ENCODE measurements around the gene C2orf76. TPM values are rescaled to one million over a fixed set of nuclear protein-coding genes. Genes with fewer than 3 reads are reported as not detected.

The C2orf76 gene
- polyA plus RNA-seq (2012; rRNA removed), result 6.0 and 10.9 TPM in 2 replicates
- 14.5 and 15.6 TPM in 2 replicates for polyA plus RNA-seq (2012; cell fraction: cytosol; rRNA removed)
- polyA plus RNA-seq (2012; cell fraction: nucleus; rRNA removed), result 3.0 and 3.4 TPM in 2 replicates

DNA sequence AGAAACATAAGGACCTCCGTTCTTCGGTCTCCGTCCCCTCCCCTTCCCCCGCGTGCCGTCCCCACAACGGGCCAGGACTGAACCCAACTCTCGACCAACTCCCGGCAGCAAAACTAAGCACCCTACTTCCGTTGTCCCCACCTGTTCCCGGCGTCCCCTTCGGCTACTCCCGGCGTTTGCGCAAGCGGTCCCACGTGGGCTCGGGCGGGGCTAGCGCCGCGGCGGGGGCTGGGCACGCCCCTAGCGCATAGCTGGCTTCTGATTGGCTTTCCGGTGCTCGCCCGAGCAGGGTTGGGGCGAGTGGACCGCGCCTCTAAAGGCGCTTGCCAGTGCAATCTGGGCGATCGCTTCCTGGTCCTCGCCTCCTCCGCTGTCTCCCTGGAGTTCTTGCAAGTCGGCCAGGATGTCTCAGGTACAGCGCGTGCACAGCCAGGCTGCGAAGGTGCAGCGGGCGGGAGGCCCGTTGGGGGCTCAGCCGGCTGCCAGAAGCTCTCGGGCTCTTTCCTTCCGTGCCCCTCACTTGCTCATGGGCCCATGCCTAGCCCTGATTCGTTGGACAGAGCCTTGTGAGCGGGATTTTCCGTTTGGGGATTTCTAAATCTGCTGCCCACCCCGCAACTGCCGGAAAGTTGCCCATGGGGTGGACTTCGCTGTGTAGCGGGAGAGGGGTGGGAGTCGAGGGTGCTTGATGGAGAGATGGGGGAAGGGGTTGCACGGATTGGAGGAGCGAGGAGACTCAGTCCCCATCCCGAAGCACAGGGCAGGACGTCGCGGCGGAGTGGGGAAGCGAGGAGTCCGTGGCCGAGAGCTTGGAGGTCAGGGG lies at the start of gene C2orf76, which contains the start of gene DBI:
C2orf76 (minus strand) TSS at position 186 of the 823 bp plus-strand sequence. CDS start 26,875 bp downstream, outside the sequence.
DBI (plus strand) TSS at position 329 of the 823 bp plus-strand sequence; CDS start at position 404, 75 bp downstream.
- no peaks in the 10 kb centered on the region for H4K20me1 ChIP-seq (ENCODE audit: insufficient read depth)
- no peaks in the 10 kb centered on the region for H3K9me3 ChIP-seq
- H3K9me2 ChIP-seq, result no peaks in the 10 kb centered on the region
- peak within 1 kb of the TSS; percentile 92 to 96 for H3K4me3 ChIP-seq (ENCODE audit: low read depth in 2 of 2, low read length in 1 of 2)
- H3K79me2 ChIP-seq (ENCODE audit: insufficient read depth), result peaks cover 45% of the 10 kb centered on the region
- H3K27me3 ChIP-seq (ENCODE audit: insufficient read depth), result no peaks in the 10 kb centered on the region
- peak within 1 kb of the TSS; percentile 75 for H3K9ac ChIP-seq
- 2% methylated on average over 36 of the region's 65 CpGs for WGBS (ENCODE audit: low lambda C conversion rate)
- peak within 1 kb of the TSS; percentile 88 for H3K4me2 ChIP-seq
- peaks cover 0 to 15% of the 10 kb centered on the region in 2 experiments; a peak in 3 of 4 replicates for H3K4me1 ChIP-seq (ENCODE audit: control insufficient read depth in 1 of 2, insufficient read depth in 2 of 2, low read depth in 1 of 2, low read length in 1 of 2)
- CTCF ChIA-PET, result interaction anchor here (0.7 to 2.7 kb wide), 4 partner anchors 21 to 385 kb away, joined by 3 to 7 read pairs (median 3); no protein-coding TSS in a partner anchor
- H3K27ac ChIP-seq (ENCODE audit: low read depth in 2 of 2, low read length in 1 of 2), result peak within 1 kb of the TSS; percentile 63 to 87
- peak; percentile 97 for DNase-seq
- H3F3A ChIP-seq (replicated peaks; ENCODE audit: insufficient read depth), result peaks cover 6% of the 10 kb centered on the region
- H2AFZ ChIP-seq (ENCODE audit: low read depth), result peak within 1 kb of the TSS; percentile 99
- peaks cover 28 to 36% of the 10 kb centered on the region in 2 experiments for H3K36me3 ChIP-seq (replicated peaks in 1 of 2; ENCODE audit: control insufficient read depth in 1 of 2, insufficient read depth in 2 of 2, low read length in 1 of 2)
- POLR2A ChIA-PET, result interaction anchor here (0.5 to 1.0 kb wide), 4 partner anchors 16 to 114 kb away, joined by 3 to 5 read pairs (median 4); no protein-coding TSS in a partner anchor
- TF ChIP-seq TCF12 (IDR thresholded peaks at IDR 0.05) (peak; percentile 26; the same call in 1 of the 2 replicates), POLR2AphosphoS5 (IDR thresholded peaks at IDR 0.05; ENCODE audit: low read depth, low read length) (peak; percentile 94), FOXJ3 (CRISPR knock-in tag; IDR thresholded peaks at IDR 0.05) (no peak), SMC3 (IDR thresholded peaks at IDR 0.05; ENCODE audit: low read depth, low read length) (no peak), MEF2A (IDR thresholded peaks at IDR 0.05; ENCODE audit: borderline replicate concordance, low read depth) (no peak), EZH2phosphoT487 (IDR thresholded peaks at IDR 0.05; ENCODE audit: borderline replicate concordance, low read depth) (no peak), YY1 (IDR thresholded peaks at IDR 0.05; ENCODE audit: low read depth) (no peak; the same call in 1 of the 2 replicates), GABPA (IDR thresholded peaks at IDR 0.05; ENCODE audit: low read depth) (peak; percentile 66), FOSL2 (IDR thresholded peaks at IDR 0.05; ENCODE audit: borderline replicate concordance, low read depth) (no peak), JUND (IDR thresholded peaks at IDR 0.05) (no peak), GATA2 (CRISPR knock-in tag; IDR thresholded peaks at IDR 0.05) (peak; percentile 36), RXRA (IDR thresholded peaks at IDR 0.05; ENCODE audit: borderline replicate concordance, low read depth) (no peak), MXI1 (IDR thresholded peaks at IDR 0.05; ENCODE audit: low read depth, low read length) (peak; percentile 89), CHD2 (IDR thresholded peaks at IDR 0.05; ENCODE audit: low read length, partially characterized antibody) (peak; percentile 40), FOXM1 (IDR thresholded peaks at IDR 0.05; ENCODE audit: low read depth) (no peak), ELF1 (IDR thresholded peaks at IDR 0.05) (peak; percentile 88), SIN3A (IDR thresholded peaks at IDR 0.05; ENCODE audit: borderline replicate concordance, low read depth, low read length) (no peak), NRF1 (IDR thresholded peaks at IDR 0.05; ENCODE audit: low read depth, low read length) (peak; percentile 80), EP300 (IDR thresholded peaks at IDR 0.05; ENCODE audit: borderline replicate concordance in 1 of 2, low read depth in 1 of 2, low read length in 1 of 2) (peak in 1 of 2 experiments; percentile 15; a peak in 1 of 4 replicates)
- TF ChIP-seq, protein P1, sequence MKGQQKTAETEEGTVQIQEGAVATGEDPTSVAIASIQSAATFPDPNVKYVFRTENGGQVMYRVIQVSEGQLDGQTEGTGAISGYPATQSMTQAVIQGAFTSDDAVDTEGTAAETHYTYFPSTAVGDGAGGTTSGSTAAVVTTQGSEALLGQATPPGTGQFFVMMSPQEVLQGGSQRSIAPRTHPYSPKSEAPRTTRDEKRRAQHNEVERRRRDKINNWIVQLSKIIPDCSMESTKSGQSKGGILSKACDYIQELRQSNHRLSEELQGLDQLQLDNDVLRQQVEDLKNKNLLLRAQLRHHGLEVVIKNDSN (IDR thresholded peaks at IDR 0.05; ENCODE audit: borderline replicate concordance, low read depth), result peak; percentile 91
- TF ChIP-seq, protein P2, sequence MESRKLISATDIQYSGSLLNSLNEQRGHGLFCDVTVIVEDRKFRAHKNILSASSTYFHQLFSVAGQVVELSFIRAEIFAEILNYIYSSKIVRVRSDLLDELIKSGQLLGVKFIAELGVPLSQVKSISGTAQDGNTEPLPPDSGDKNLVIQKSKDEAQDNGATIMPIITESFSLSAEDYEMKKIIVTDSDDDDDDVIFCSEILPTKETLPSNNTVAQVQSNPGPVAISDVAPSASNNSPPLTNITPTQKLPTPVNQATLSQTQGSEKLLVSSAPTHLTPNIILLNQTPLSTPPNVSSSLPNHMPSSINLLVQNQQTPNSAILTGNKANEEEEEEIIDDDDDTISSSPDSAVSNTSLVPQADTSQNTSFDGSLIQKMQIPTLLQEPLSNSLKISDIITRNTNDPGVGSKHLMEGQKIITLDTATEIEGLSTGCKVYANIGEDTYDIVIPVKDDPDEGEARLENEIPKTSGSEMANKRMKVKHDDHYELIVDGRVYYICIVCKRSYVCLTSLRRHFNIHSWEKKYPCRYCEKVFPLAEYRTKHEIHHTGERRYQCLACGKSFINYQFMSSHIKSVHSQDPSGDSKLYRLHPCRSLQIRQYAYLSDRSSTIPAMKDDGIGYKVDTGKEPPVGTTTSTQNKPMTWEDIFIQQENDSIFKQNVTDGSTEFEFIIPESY (IDR thresholded peaks at IDR 0.05; ENCODE audit: borderline replicate concordance, low read depth), result no peak
- TF ChIP-seq, protein P3, sequence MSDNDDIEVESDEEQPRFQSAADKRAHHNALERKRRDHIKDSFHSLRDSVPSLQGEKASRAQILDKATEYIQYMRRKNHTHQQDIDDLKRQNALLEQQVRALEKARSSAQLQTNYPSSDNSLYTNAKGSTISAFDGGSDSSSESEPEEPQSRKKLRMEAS (IDR thresholded peaks at IDR 0.05; ENCODE audit: low read depth), result peak; percentile 85
- TF ChIP-seq, protein P4, sequence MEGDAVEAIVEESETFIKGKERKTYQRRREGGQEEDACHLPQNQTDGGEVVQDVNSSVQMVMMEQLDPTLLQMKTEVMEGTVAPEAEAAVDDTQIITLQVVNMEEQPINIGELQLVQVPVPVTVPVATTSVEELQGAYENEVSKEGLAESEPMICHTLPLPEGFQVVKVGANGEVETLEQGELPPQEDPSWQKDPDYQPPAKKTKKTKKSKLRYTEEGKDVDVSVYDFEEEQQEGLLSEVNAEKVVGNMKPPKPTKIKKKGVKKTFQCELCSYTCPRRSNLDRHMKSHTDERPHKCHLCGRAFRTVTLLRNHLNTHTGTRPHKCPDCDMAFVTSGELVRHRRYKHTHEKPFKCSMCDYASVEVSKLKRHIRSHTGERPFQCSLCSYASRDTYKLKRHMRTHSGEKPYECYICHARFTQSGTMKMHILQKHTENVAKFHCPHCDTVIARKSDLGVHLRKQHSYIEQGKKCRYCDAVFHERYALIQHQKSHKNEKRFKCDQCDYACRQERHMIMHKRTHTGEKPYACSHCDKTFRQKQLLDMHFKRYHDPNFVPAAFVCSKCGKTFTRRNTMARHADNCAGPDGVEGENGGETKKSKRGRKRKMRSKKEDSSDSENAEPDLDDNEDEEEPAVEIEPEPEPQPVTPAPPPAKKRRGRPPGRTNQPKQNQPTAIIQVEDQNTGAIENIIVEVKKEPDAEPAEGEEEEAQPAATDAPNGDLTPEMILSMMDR (IDR thresholded peaks at IDR 0.05), result no peak
- TF ChIP-seq, protein P5, sequence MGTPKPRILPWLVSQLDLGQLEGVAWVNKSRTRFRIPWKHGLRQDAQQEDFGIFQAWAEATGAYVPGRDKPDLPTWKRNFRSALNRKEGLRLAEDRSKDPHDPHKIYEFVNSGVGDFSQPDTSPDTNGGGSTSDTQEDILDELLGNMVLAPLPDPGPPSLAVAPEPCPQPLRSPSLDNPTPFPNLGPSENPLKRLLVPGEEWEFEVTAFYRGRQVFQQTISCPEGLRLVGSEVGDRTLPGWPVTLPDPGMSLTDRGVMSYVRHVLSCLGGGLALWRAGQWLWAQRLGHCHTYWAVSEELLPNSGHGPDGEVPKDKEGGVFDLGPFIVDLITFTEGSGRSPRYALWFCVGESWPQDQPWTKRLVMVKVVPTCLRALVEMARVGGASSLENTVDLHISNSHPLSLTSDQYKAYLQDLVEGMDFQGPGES (IDR thresholded peaks at IDR 0.05; ENCODE audit: low read depth, low read length), result no peak
- TF ChIP-seq, protein P6, sequence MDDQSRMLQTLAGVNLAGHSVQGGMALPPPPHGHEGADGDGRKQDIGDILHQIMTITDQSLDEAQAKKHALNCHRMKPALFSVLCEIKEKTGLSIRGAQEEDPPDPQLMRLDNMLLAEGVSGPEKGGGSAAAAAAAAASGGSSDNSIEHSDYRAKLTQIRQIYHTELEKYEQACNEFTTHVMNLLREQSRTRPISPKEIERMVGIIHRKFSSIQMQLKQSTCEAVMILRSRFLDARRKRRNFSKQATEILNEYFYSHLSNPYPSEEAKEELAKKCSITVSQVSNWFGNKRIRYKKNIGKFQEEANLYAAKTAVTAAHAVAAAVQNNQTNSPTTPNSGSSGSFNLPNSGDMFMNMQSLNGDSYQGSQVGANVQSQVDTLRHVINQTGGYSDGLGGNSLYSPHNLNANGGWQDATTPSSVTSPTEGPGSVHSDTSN (IDR thresholded peaks at IDR 0.05), result 0 out of 2 replicates have a peak, but pooled peaks have one; percentile 27
